Right lobe of liver (tissue), 6 donors: ENCODE data around the gene LIMS1. TPM values are rescaled to one million over a fixed set of nuclear protein-coding genes. Genes with fewer than 3 reads are reported as not detected.
"Not testable (repeated sequence)": the region's sequence is repeated elsewhere in the genome, so short reads cannot be mapped to it uniquely, and the experiment has no call there.

ENCODE experiments used
- ATAC-seq, 4 donors: fragments of 200-7000 bp; cut with Tn5 transposase; one replicate each; pipeline ENCODE4 v1.9.1; 2020; ENCODE audit warnings: mild to moderate bottlenecking in 4 of 4, moderate library complexity in 4 of 4
- DNase-seq, 3 donors: peaks; one replicate each; pipeline ENCODE4 v3.0.0-alpha.2; 2020
- H3K27ac ChIP-seq, 3 donors: fragments of 200-600 bp; one replicate each; pipeline ENCODE4 v1.8.0; 2022
- H3K27me3 ChIP-seq, 2 donors: fragments of 200-600 bp; one replicate each; pipeline ENCODE4 v1.8.0; 2022
- H3K36me3 ChIP-seq, 4 donors: fragments of 200-600 bp; sonication (generic) in 1 of 4; one replicate each; pipeline versions ENCODE4 v1.5.1 to v1.8.0; 2017 to 2022; ENCODE audit warnings: control low read depth in 1 of 4
- H3K4me1 ChIP-seq, 4 donors: fragments of 200-600 bp; sonication (generic) in 1 of 4; one replicate each; pipeline versions ENCODE4 v1.5.1 to v1.8.0; 2017 to 2022; ENCODE audit warnings: control low read depth in 1 of 4
- H3K4me3 ChIP-seq, 3 donors: fragments of 200-600 bp; one replicate each; pipeline ENCODE4 v1.8.0; 2022
- H3K9me3 ChIP-seq, 4 donors: fragments of 200-600 bp; sonication (generic) in 1 of 4; one replicate each; pipeline versions ENCODE4 v1.5.1 to v1.8.0; 2017 to 2022; ENCODE audit warnings: control low read depth in 1 of 4
- POLR2A ChIP-seq: fragments of 450-650 bp; IDR thresholded peaks from one replicate; pipeline ENCODE4 v1.6.1; 2017; ENCODE audit warnings: antibody characterized with exemption, mild to moderate bottlenecking
- WGBS: methylation state at CpG from one replicate; pipeline ENCODE4 v1.1.6; 2018; ENCODE audit warnings: low coverage, low lambda C conversion rate; ENCODE audit not compliant: insufficient coverage; ENCODE audit errors: missing lambda C conversion rate; 5-methylcytosine and 5-hydroxymethylcytosine counted together
- intact Hi-C, 2 donors: fragments of 100-400 bp; cut with DNase I; formaldehyde crosslinking; loops; one replicate each; pipeline versions ENCODE4 v1.11.2 to v1.14.1; 2022
- total RNA-seq, 6 experiments: library from RNA; depleted of rRNA in 2 of 6; stranded (reverse); fragments of >200 nt in 2 of 6; fragmentation: NEBNext Ultra II Directional in 3 of 6; extraction: Animal tissue kit (Norgen Biotek cat#: 25700) in 3 of 6; gene quantifications; one replicate each; pipeline versions ENCODE4 v1.1.0 to v1.2.4, GENCODE V29; 2016 to 2023
- TF ChIP-seq, protein P1 (sequence below), 4 donors: fragments of 200-600 bp in 3 of 4; fragments of 450-650 bp in 1 of 4; IDR thresholded peaks; one replicate each; pipeline versions ENCODE4 v1.5.1 to v1.8.0; 2016 to 2022; ENCODE audit warnings: antibody characterized with exemption in 4 of 4, mild to moderate bottlenecking in 2 of 4
- donor health status: DM: no; HTN: yes; CAD: no.
- donor health status: DM: no; HTN: no; CAD: no.
- donor health status: DM: no; HTN: no; CAD: no.
- donor health status: DM: no; HTN: yes; CAD: no.
- donor health status: DM: no; HTN: yes; CAD: no.

The LIMS1 gene
- total RNA-seq, 6 experiments from 2014 or later = 15.7 to 33.0 (median 18.7) TPM

DNA sequence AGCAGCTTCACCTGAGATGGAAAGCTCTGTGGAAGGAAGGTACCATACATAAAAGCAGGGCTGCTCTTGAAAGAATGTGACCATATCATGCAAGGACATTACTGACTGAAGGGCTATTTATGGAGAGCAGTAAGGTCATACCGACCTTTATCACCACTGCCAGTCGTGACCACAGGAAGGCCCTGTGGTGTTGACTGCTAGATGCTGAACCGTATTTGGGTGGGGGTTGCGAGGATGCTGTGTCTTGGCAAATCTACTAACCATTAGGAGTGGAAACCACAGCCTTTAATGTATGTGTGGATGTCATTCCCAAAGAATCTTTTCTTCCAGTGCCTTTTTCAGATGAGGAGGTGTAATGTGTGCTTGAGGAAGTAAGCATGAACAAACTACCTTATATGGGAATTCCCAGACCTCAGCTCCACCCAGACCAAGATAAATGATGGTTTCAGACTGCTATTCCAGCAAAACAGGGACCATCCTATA lies 60.8 kb downstream of the LIMS1 start:
- ATAC-seq (peak; percentile 11 to 28 (median 20)), DNase-seq (no peak)
- no peaks in the 10 kb centered on the region for H3K36me3 ChIP-seq
- TF ChIP-seq POLR2A = no peak
- TF ChIP-seq, protein P1, sequence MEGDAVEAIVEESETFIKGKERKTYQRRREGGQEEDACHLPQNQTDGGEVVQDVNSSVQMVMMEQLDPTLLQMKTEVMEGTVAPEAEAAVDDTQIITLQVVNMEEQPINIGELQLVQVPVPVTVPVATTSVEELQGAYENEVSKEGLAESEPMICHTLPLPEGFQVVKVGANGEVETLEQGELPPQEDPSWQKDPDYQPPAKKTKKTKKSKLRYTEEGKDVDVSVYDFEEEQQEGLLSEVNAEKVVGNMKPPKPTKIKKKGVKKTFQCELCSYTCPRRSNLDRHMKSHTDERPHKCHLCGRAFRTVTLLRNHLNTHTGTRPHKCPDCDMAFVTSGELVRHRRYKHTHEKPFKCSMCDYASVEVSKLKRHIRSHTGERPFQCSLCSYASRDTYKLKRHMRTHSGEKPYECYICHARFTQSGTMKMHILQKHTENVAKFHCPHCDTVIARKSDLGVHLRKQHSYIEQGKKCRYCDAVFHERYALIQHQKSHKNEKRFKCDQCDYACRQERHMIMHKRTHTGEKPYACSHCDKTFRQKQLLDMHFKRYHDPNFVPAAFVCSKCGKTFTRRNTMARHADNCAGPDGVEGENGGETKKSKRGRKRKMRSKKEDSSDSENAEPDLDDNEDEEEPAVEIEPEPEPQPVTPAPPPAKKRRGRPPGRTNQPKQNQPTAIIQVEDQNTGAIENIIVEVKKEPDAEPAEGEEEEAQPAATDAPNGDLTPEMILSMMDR (IDR thresholded peaks at IDR 0.05) = no peak
- 33% methylated on average over 4 of the region's 4 CpGs for WGBS
- H3K4me3 ChIP-seq = no peak overlapping the region
- peak overlapping the region in 1 of 3 donors; percentile 36 for H3K27ac ChIP-seq
- H3K9me3 ChIP-seq = no peaks in the 10 kb centered on the region
- no peaks in the 10 kb centered on the region for H3K27me3 ChIP-seq
- intact Hi-C loops = no loop called here
- H3K4me1 ChIP-seq = no peaks in the 10 kb centered on the region

DNA sequence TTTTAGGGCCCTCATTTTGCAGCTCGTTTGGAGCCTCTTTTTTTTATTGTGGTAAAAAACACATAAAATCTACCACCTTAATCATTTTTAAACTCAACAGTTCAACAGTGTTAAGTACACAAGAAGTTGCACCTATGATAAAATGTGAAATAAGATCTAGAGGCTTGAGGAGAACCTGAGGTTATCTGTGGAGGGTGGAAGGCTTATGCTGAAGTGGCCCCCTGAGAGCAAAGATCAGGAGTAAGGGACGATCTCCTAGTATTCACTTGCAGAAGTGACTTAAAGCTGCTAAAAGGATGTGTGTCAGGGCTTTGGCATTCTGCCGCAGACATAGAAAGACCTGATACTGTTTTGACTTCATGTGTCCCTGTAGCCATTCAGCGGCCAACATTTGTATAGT lies 61.5 kb downstream of the LIMS1 start:
- H3K4me3 ChIP-seq, H3K9me3 ChIP-seq, H3K36me3 ChIP-seq, ATAC-seq, H3K4me1 ChIP-seq, H3K27me3 ChIP-seq, intact Hi-C loops, DNase-seq: not testable (repeated sequence)
- 56% methylated on average over 2 of the region's 4 CpGs for whole genome bisulfite sequencing
- H3K27ac ChIP-seq = peak overlapping the region in 1 of 3 donors; percentile 36

DNA sequence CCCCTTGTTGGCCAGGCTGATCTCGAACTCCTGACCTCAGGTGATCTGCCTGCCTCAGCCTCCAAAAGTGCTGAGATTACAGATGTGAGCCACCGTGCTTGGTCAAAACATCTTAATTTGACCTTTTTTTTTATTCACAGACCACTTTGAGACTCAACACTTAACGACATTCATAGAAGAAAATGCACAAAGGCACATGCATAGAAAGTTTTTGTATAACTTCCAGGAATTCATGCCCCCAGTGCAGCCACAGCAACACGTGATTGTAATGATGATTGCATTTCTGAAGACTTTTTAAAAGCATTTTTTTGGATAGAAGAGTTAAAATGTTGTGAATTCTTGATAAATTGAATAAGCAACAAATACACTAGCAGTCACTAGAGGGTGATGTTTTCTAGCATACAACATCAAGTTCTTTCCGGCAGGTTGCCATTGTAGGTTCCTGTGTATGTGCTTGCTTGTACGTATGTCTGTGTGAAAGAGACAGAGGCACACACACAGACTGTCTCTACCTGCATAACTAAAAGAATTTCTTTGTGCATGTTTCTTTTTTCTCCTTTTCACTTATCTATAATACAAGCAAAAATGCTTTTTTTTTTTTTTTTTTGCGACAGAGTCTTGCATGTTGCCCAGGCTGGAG lies 63.0 kb downstream of the LIMS1 start:
- H3K36me3 ChIP-seq, H3K4me3 ChIP-seq, H3K27me3 ChIP-seq, intact Hi-C loops, H3K27ac ChIP-seq, H3K9me3 ChIP-seq, H3K4me1 ChIP-seq, DNase-seq: not testable (repeated sequence)
- TF ChIP-seq, protein P1 (IDR thresholded peaks at IDR 0.05) = peak; percentile 18 to 28 (median 24)
- 50% methylated on average over 7 of the region's 7 CpGs for WGBS
- ATAC-seq = peak; percentile 71 to 79 (median 76)

DNA sequence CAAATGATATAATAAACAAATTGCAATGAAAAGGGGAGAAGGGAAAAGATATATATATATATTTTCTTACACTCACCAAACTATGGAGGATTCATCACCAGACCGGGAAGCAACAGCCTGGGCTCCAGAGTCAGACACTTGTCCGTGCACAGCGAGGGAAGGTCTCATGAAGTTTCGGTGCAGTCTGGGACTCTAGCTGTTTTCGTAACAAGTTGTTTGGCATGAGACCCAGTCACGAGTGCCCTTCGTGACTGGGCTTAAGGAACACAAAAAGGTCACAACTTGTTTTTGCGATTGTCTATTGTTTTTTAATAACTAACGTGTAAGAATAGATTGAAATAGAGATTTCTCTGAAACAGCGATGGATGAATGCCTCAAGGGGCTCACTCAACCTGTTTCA lies 66.9 kb downstream of the LIMS1 start:
- H3K4me1 ChIP-seq, H3K36me3 ChIP-seq, H3K27me3 ChIP-seq, H3K9me3 ChIP-seq, intact Hi-C loops: not testable (repeated sequence)
- DNase-seq (peak in 1 of 3 donors; percentile 81), ATAC-seq (peak; percentile 68 to 89 (median 78))
- WGBS = 46% methylated on average over 10 of the region's 10 CpGs
- peak overlapping the region in 2 of 3 donors; percentile 39 to 60 for H3K27ac ChIP-seq
- peak overlapping the region in 2 of 3 donors; percentile 1 to 7 for H3K4me3 ChIP-seq

DNA sequence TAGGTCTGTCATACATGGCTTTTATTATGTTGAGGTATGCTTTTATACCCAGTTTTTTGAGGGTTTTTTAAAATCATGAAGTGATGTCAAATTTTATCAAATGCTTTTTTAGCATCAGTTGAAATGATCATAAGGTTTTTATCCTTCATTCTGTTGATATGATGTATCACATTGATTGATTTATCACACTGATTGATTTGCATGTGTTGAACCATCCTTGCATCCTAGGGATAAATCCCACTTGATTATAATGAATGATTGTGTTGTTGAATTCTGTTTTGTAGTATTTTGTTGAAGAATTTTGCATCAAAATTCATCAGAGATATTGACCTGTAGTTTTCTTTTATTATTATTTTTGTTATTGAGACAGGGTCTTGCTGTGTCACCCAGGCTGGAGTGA lies 68.2 kb downstream of the LIMS1 start:
- H3K9me3 ChIP-seq = no peaks in the 10 kb centered on the region
- H3K27ac ChIP-seq = no peak overlapping the region
- intact Hi-C loops = no loop called here
- H3K27me3 ChIP-seq = no peaks in the 10 kb centered on the region
- ATAC-seq = no peak
- H3K4me1 ChIP-seq = no peaks in the 10 kb centered on the region
- DNase-seq = no peak
- TF ChIP-seq, protein P1 (IDR thresholded peaks at IDR 0.05) = no peak
- no peak for TF ChIP-seq POLR2A
- no peak overlapping the region for H3K4me3 ChIP-seq
- no peaks in the 10 kb centered on the region for H3K36me3 ChIP-seq
